SKM-1 treated with dmso at 0.1 percent for 144 hours (cell line): ENCODE measurements around the gene CADM2.

ENCODE experiments used
- DNase-seq: peaks from one replicate; lab custom pipeline; 2025; ENCODE audit not compliant: unreplicated experiment; lab: John Stamatoyannopoulos, UW

The CADM2 gene

GRCh38 chr3:85780806-85781205 lies 822.0 kb downstream of the CADM2 start:
- no peak for DNase-seq

- no peak for DNase-seq
These were observed 823.0 kb downstream of the CADM2 start for GRCh38 chr3:85781806-85782205.

GRCh38 chr3:85783291-85783690 lies 824.5 kb downstream of the CADM2 start:
- DNase-seq, result no peak

- DNase-seq, result no peak
These were observed 827.0 kb downstream of the CADM2 start for GRCh38 chr3:85785766-85786165.

- no peak for DNase-seq
These were observed 831.7 kb downstream of the CADM2 start for GRCh38 chr3:85790445-85791030.

- no peak for DNase-seq
These were observed 837.4 kb downstream of the CADM2 start for GRCh38 chr3:85796140-85796539.

GRCh38 chr3:85800676-85801075 lies 841.9 kb downstream of the CADM2 start:
- DNase-seq, result no peak

GRCh38 chr3:85801955-85802354 lies 843.2 kb downstream of the CADM2 start:
- DNase-seq, result no peak

- DNase-seq, result no peak
These were observed 850.0 kb downstream of the CADM2 start for GRCh38 chr3:85808755-85809154.

- DNase-seq, result peak; percentile 21
These were observed 862.5 kb downstream of the CADM2 start for GRCh38 chr3:85821130-85821756.

- no peak for DNase-seq
These were observed 877.2 kb downstream of the CADM2 start for GRCh38 chr3:85835857-85836440.

GRCh38 chr3:85837402-85837801 lies 878.6 kb downstream of the CADM2 start:
- no peak for DNase-seq

GRCh38 chr3:85838921-85839320 lies 880.1 kb downstream of the CADM2 start:
- no peak for DNase-seq

GRCh38 chr3:85842081-85842480 lies 883.3 kb downstream of the CADM2 start:
- no peak for DNase-seq

GRCh38 chr3:85846940-85847339 lies 888.2 kb downstream of the CADM2 start:
- no peak for DNase-seq

- DNase-seq, result no peak
These were observed 892.3 kb downstream of the CADM2 start for GRCh38 chr3:85851071-85851470.

- DNase-seq, result no peak
These were observed 895.0 kb downstream of the CADM2 start for GRCh38 chr3:85853805-85854204.

GRCh38 chr3:85862893-85863455 lies 904.2 kb downstream of the CADM2 start:
- no peak for DNase-seq

GRCh38 chr3:85864896-85865295 lies 906.1 kb downstream of the CADM2 start:
- DNase-seq, result no peak

- no peak for DNase-seq
These were observed 908.3 kb downstream of the CADM2 start for GRCh38 chr3:85867072-85867471.

- no peak for DNase-seq
These were observed 916.8 kb downstream of the CADM2 start for GRCh38 chr3:85875589-85875988.

- DNase-seq, result no peak
These were observed 918.8 kb downstream of the CADM2 start for GRCh38 chr3:85877631-85878030.
